Adrenal gland (tissue), 12 donors: ENCODE data around the gene CCS. TPM values are rescaled to one million over a fixed set of nuclear protein-coding genes. Genes with fewer than 3 reads are reported as not detected.

Source experiments
- DNase-seq, 7 donors: peaks; one replicate each; pipeline ENCODE4 v3.0.0-alpha.2; 2019 to 2020
- H3K27ac ChIP-seq, 5 donors: fragments of 200-600 bp; sonication (generic) in 4 of 5; 1 replicate in 3 of 5; 2 replicates in 2 of 5; pipeline versions ENCODE4 v1.5.1 to v1.8.0; 2016 to 2020; ENCODE audit warnings: mild to moderate bottlenecking in 1 of 5
- H3K27me3 ChIP-seq: fragments of 200-600 bp; 2 replicates; pipeline ENCODE4 v1.8.0; 2021
- H3K36me3 ChIP-seq, 2 donors: fragments of 200-600 bp; replicated peaks in 1 of 2; 1 replicate in 1 of 2; 2 replicates in 1 of 2; pipeline versions ENCODE4 v1.5.1 to v1.8.0; 2018 to 2022
- H3K4me1 ChIP-seq, 2 donors: fragments of 200-600 bp; replicated peaks in 1 of 2; 1 replicate in 1 of 2; 2 replicates in 1 of 2; pipeline versions ENCODE4 v1.5.1 to v1.8.0; 2018 to 2021
- H3K4me3 ChIP-seq, 4 donors: fragments of 200-600 bp; sonication (generic) in 3 of 4; one replicate each; pipeline ENCODE4 v1.5.1; 2016 to 2018
- H3K9me3 ChIP-seq, 3 donors: fragments of 200-600 bp; sonication (generic) in 1 of 3; replicated peaks in 1 of 3; 1 replicate in 2 of 3; 2 replicates in 1 of 3; pipeline versions ENCODE4 v1.5.1 to v1.8.0; 2016 to 2021
- CTCF ChIP-seq, 6 experiments: fragments of 450-650 bp in 4 of 6; fragments of 200-600 bp in 2 of 6; sonication (generic) in 1 of 6; IDR thresholded peaks; 1 replicate in 5 of 6; 2 replicates in 1 of 6; pipeline versions ENCODE4 v1.5.1 to v1.8.0; 2016 to 2021; ENCODE audit warnings: antibody characterized with exemption in 6 of 6, mild to moderate bottlenecking in 2 of 6, moderate library complexity in 1 of 6
- POLR2A ChIP-seq, 2 donors: fragments of 450-650 bp; IDR thresholded peaks; one replicate each; pipeline ENCODE4 v1.6.1; 2017; ENCODE audit warnings: antibody characterized with exemption in 2 of 2, mild to moderate bottlenecking in 2 of 2, moderate library complexity in 1 of 2
- whole genome bisulfite sequencing, 4 donors: extraction: QIAGEN DNeasy Blood & Tissue Kit in 2 of 4; methylation state at CpG; one replicate each; pipeline versions ENCODE4 v1.1.5 to v1.1.7; 2013 to 2017; 5-methylcytosine and 5-hydroxymethylcytosine counted together
- intact Hi-C, 2 donors: fragments of 100-400 bp; cut with DNase I; formaldehyde crosslinking; loops; one replicate each; pipeline versions ENCODE4 v1.14.1 to v1.15.0; 2022 to 2023
- polyA plus RNA-seq, 3 donors: library from polyadenylated mRNA; stranded (reverse); fragments of 200-250 nt in 2 of 3; fragments of 350-450 nt in 1 of 3; fragmentation: Illumina TruSeq in 1 of 3; extraction: RNeasy Lipid Tissue Mini Kit (QIAGEN cat#74804) in 1 of 3; gene quantifications; one replicate each; pipeline ENCODE4 v1.2.3, GENCODE V29; 2013 to 2014
- total RNA-seq, 9 donors: library from RNA; depleted of rRNA in 4 of 9; stranded (reverse); fragments of >200 nt in 4 of 9; fragments of 120-200 nt in 1 of 9; fragmentation: NEBNext Ultra II Directional in 1 of 9; extraction: Animal tissue kit (Norgen Biotek cat#: 25700) in 1 of 9; gene quantifications; one replicate each; pipeline versions ENCODE4 v1.1.0 to v1.2.4, GENCODE V29; 2013 to 2023
- donor health status: healthy with polysubstance abuse.
- donor health status: Bipolar disorder and iron deficiency.
- donor health status: DM: yes; HTN: yes; CAD: no.
- donor health status: DM: no; HTN: no; CAD: no.
- donor health status: DM: no; HTN: no; CAD: no.
- donor health status: DM: yes; HTN: yes; CAD: no.

The CCS gene
- total and polyA plus RNA-seq, 12 donors, result 21.9 to 204 (median 47.8) TPM

GRCh38 chr11:66564984-66565383 lies 28.0 kb upstream of the CCS start:
- H3K27ac ChIP-seq, result no peak overlapping the region
- H3K4me1 ChIP-seq, result peaks cover 14 to 15% of the 10 kb centered on the region in 2 donors
- H3K9me3 ChIP-seq, result no peaks in the 10 kb centered on the region
- 57 to 74% (median 68%) methylated on average over 4 to 5 of the region's 5 CpGs for WGBS, 4 donors
- no peaks in the 10 kb centered on the region for H3K27me3 ChIP-seq
- intact Hi-C loops, result no loop called here
- peaks cover 0 to 8% of the 10 kb centered on the region in 2 donors for H3K36me3 ChIP-seq
- no peak for DNase-seq
- no peak overlapping the region for H3K4me3 ChIP-seq
- no peak for TF ChIP-seq CTCF (IDR thresholded peaks at IDR 0.05)
- no peak for TF ChIP-seq POLR2A (IDR thresholded peaks at IDR 0.05)

- peaks cover 14 to 15% of the 10 kb centered on the region in 2 donors for H3K4me1 ChIP-seq
- no peaks in the 10 kb centered on the region for H3K9me3 ChIP-seq
- intact Hi-C loops, result no loop called here
- WGBS, 4 donors, result 93 to 98% (median 94%) methylated on average over 8 of the region's 8 CpGs
- no peak overlapping the region for H3K4me3 ChIP-seq
- no peaks in the 10 kb centered on the region for H3K27me3 ChIP-seq
- no peak overlapping the region for H3K27ac ChIP-seq
- DNase-seq, result no peak
- TF ChIP-seq POLR2A (IDR thresholded peaks at IDR 0.05) (no peak), CTCF (IDR thresholded peaks at IDR 0.05) (no peak)
- peaks cover 0 to 8% of the 10 kb centered on the region in 2 donors for H3K36me3 ChIP-seq
Observed at GRCh38 chr11:66566221-66566620, 26.8 kb upstream of the CCS start.

GRCh38 chr11:66567787-66568123 lies 25.2 kb upstream of the CCS start:
- intact Hi-C loops, result no loop called here
- H3K27ac ChIP-seq, result no peak overlapping the region

GRCh38 chr11:66568124-66568916 lies 24.7 kb upstream of the CCS start, which contains the start of gene CTSF:
TSS of gene CTSF (minus strand) at chr11:66568606. CDS start at chr11:66568486, 120 bp downstream.
- 3 to 17% (median 4%) methylated on average over 7 to 77 of the region's 77 CpGs for WGBS, 4 donors
- intact Hi-C loops, result no loop called here
- Histone ChIP-seq H3K27ac (peak within 1 kb of the TSS in 2 of 5 donors; percentile 15 to 42), H3K4me3 (peak within 1 kb of the TSS in 3 of 4 donors; percentile 25 to 66 (median 62)), H3K27me3 (no peaks in the 10 kb centered on the region), H3K36me3 (peaks cover 0 to 8% of the 10 kb centered on the region in 2 donors), H3K9me3 (no peaks in the 10 kb centered on the region), H3K4me1 (peaks cover 14 to 15% of the 10 kb centered on the region in 2 donors)
- peak; percentile 89 to 94 (median 92) for DNase-seq
- TF ChIP-seq POLR2A (IDR thresholded peaks at IDR 0.05) (peak in 1 of 2 donors; percentile 59), CTCF (IDR thresholded peaks at IDR 0.05) (no peak)

More at GRCh38 chr11:66567787-66568123, 25.2 kb upstream of the CCS start:
- Histone ChIP-seq H3K9me3 (no peaks in the 10 kb centered on the region), H3K36me3 (peaks cover 0 to 8% of the 10 kb centered on the region in 2 donors), H3K27me3 (no peaks in the 10 kb centered on the region), H3K4me1 (peaks cover 14 to 15% of the 10 kb centered on the region in 2 donors), H3K4me3 (peak overlapping the region in 2 of 4 donors; percentile 25 to 66)
- WGBS, 4 donors, result 50 to 84% (median 58%) methylated on average over 2 to 15 of the region's 15 CpGs
- no peak for DNase-seq
- no peak for TF ChIP-seq CTCF (IDR thresholded peaks at IDR 0.05)
- no peak for TF ChIP-seq POLR2A (IDR thresholded peaks at IDR 0.05)
